Glomerular endothelial cell (primary cell): ENCODE results near the gene GIPC2. TPM values are rescaled to one million over a fixed set of nuclear protein-coding genes. Genes with fewer than 3 reads are reported as not detected.
A peak's percentile ranks its signal among the peaks of the same experiment; 100 is the strongest.
"Not testable (repeated sequence)": the region's sequence is repeated elsewhere in the genome, so short reads cannot be mapped to it uniquely, and the experiment has no call there.

Experiments used
- DNase-seq: peaks from one replicate; pipeline ENCODE4 v3.0.0-alpha.2; 2011; ENCODE audit warnings: low read depth, low spot score; ENCODE audit errors: extremely low read depth
- total RNA-seq: library from RNA; depleted of rRNA; stranded (reverse); fragments of >200 nt; gene quantifications from 2 replicates; pipeline ENCODE4 v1.2.3, GENCODE V29; 2015

GIPC2 gene
- total RNA-seq, 1 donor from 2014 or later: 2.0 TPM

- DNase-seq: no peak
Observed at GRCh38 chr1:78091886-78092285, 46.1 kb downstream of the GIPC2 start.

DNA sequence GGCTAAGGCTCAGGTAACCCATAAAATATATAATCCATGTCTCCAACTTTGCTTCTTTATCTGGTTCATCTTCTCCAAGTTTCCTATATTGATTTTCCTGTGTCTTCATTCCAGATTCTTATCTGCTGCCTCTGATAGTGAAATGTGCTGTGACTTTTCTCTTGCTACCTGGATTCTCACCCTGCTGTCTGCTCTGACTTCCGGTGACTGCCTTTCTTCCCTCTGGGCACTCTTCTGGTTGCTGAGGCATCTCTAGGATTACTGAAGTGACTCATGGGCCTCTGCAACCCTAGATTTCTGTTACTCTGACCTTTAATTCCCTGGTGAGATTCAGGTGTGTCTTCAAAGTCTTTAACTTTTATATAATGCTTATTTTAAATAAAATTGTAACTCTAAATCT, 46.9 kb downstream of the GIPC2 start:
- no peak for DNase-seq

- DNase-seq: no peak
Observed at GRCh38 chr1:78093560-78093959, 47.8 kb downstream of the GIPC2 start.

DNA sequence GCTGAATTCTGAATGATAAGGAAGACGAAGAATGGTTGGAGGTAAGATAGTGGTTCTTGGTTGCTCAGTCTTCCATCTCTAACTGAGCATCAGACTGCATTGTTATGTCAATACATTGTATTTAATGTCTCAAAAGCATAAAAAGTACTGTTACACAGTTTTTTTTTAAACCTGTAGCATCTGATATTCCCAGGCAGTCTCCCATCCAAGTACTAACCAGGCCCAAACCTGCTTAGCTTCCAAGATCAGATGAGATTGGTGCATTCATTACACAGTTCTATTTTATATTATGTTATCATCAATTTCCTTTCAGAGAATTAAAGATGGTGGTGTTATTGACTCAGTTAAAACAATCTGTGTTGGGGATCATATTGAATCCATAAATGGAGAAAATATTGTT, 48.9 kb downstream of the GIPC2 start:
- DNase-seq: no peak

GRCh38 chr1:78095593-78095992, 49.8 kb downstream of the GIPC2 start:
- DNase-seq: no peak

- DNase-seq: no peak
Observed at GRCh38 chr1:78096017-78096416, 50.3 kb downstream of the GIPC2 start.

DNA sequence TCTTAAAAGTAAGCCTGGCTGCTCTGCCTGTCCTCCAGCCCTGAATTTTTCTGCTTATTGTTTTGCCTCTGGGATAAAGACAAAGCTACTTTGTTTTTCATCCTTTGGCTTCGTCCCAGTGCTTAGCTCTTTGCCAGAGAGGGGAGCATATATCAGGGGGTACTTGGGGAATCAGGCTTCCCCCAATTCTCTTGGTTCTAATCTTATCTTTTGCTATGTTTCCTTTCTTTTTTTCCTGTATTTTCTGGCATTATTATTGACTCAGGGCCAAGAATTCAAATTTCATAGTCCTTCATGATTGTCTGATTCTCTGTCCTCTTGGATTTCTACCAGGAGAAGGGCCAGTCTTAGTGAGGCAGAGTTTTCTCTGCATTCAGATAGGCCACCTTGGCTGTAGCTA, 51.2 kb downstream of the GIPC2 start:
- no peak for DNase-seq

DNA sequence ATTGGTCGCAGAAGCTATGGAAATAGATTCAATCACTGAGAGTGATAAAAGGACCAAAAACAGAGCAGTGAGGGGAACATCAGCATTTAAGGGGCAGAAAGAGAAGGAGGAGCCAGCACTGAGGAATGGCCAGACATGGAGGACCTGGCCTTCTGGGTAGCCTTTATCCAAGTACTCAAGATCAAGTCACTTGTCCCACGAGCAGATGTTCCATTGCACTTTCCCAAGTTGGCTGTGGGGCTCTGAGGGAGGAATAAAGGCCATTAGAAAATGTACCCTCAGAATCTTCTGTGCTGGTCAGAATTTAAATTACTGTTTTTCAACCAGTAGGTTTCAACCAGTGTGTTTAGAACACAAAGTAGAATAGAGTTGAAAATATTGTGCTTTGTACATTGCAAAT, 55.3 kb downstream of the GIPC2 start:
- no peak for DNase-seq

DNA sequence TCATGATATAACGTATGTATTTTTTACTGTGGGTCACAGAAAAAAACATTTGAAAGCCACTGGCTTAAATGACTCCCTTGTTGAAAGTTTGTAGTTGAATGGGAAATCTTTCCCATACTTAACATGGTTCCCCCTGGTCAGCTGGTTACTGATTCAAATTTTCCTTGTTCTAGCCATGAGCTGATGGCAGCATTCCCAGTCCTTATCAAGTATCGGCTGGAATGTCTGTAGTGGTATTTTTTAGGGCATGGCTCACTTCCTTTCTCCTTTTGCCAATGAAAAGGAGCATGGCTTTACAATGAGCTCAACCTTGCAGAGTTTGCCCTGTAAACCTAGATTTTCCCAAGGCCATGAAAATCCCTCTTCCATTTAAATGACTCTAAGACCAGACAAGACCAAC, 55.7 kb downstream of the GIPC2 start:
- DNase-seq: peak; percentile 97

DNA sequence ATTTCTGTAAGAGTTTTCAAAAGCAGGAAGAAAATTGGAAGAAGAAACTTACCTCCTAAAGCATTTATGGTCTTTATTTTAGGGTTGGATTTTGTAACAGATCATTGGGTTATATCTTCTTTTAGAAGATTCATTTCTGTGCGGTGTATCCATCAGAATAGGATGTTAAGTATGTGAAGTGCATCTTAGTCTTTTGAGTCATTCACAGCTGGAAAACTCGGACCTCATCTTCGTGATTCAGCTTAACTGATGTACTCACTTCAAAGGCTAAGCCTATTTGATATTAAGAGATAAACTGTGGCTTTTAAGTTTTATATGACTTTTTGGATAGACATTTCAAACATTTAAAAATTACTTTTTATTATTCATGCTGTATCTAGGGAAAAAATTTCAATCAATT, 56.3 kb downstream of the GIPC2 start:
- no peak for DNase-seq

GRCh38 chr1:78102916-78103315, 57.1 kb downstream of the GIPC2 start:
- DNase-seq: no peak

DNA sequence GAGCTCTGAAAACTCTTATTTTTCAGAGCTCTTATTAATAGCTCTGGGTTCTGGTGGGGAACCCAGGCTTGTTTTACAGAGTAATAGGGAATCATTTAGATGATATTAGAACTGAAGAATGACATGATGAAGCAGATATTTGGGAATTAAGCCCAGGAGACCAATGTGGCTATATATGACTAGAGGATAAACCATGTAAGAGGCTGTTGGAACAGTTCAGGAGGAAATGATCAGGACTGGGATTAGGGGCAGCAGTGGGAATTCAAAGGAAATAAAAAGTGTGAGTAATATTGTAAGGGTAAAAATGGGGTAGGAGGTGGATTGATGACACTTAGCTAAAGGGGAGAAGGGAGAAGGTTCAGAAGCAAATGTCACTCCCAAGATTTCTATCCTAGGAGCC, 58.6 kb downstream of the GIPC2 start:
- no peak for DNase-seq

- not testable (repeated sequence) for DNase-seq
Observed at GRCh38 chr1:78109659-78110058, 63.9 kb downstream of the GIPC2 start.

GRCh38 chr1:78113156-78113916, 67.6 kb downstream of the GIPC2 start:
- no peak for DNase-seq

- DNase-seq: peak; percentile 78
Observed at GRCh38 chr1:78114034-78114956, 68.5 kb downstream of the GIPC2 start.

GRCh38 chr1:78120485-78120884, 74.7 kb downstream of the GIPC2 start:
- DNase-seq: not testable (repeated sequence)

DNA sequence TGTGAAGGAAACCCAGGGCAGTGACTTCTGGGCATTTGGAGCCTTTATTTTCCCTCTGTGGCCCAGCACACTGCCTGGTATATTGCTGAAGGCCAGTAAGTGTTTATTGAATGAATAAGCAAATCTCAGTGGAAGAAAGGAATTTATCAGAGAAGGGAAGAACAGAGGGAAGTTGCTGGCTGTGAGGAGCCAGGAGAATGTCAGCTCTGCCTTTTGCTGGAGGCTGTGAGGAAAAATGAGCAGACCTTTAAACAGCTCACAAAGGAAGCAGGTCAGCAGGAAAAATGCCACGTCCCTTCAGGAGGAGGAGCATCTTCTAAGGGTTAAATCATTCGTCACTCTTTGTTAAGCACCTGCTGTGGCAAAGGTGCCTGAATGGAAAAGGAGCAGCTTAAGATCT, 75.9 kb downstream of the GIPC2 start:
- DNase-seq: no peak

- DNase-seq: no peak
Observed at GRCh38 chr1:78122389-78122788, 76.6 kb downstream of the GIPC2 start.

- no peak for DNase-seq
Observed at GRCh38 chr1:78126506-78126905, 80.7 kb downstream of the GIPC2 start.

GRCh38 chr1:78132174-78132947, 86.6 kb downstream of the GIPC2 start:
- DNase-seq: no peak

- no peak for DNase-seq
Observed at GRCh38 chr1:78132948-78133322, 87.2 kb downstream of the GIPC2 start.
